ENCODE results near the gene CLPX. TPM values are rescaled to one million over a fixed set of nuclear protein-coding genes. Genes with fewer than 3 reads are reported as not detected.

Gene CLPX
- total RNA-seq: 20.2 and 34.7 TPM in 2 replicates

GRCh38 chr15:65184868-65185717, at the start of gene CLPX:
TSS of gene CLPX (minus strand) at chr15:65185342. CDS start at chr15:65185153, 189 bp downstream.

GRCh38 chr15:65210770-65211481, 25.8 kb upstream of the CLPX start, which contains the start of gene CILP:
TSS of gene CILP (minus strand) at chr15:65211473. CDS start at chr15:65209755, 1,718 bp downstream.

GRCh38 chr15:65133548-65134200, 51.5 kb downstream of the CLPX start, which contains the start of gene PDCD7:
TSS of gene PDCD7 (minus strand) at chr15:65133808. CDS start at chr15:65133781, 27 bp downstream.

GRCh38 chr15:65115086-65115485, 70.1 kb downstream of the CLPX start, which contains the start of gene UBAP1L:
TSS of gene UBAP1L (minus strand) at chr15:65115200. CDS start at chr15:65106215, 8,985 bp downstream.

Other genes with a start within 250 kb of the CLPX start
- gene SPG21, start 195.4 kb downstream of the CLPX start, total RNA-seq: 45.3 and 48.9 TPM in 2 replicates
- gene MTFMT, start 155.7 kb downstream of the CLPX start, total RNA-seq: 19.0 and 20.9 TPM in 2 replicates
- gene SLC51B, start 140.0 kb downstream of the CLPX start, total RNA-seq: not detected in 2 replicates
- gene RASL12, start 117.4 kb downstream of the CLPX start, total RNA-seq: 3.1 and 4.2 TPM in 2 replicates
- gene KBTBD13, start 108.6 kb downstream of the CLPX start, total RNA-seq: not detected in 2 replicates
- 0.16 and 0.36 TPM in 2 replicates for gene UBAP1L, start 70.1 kb downstream of the CLPX start, total RNA-seq
- gene PDCD7, start 51.5 kb downstream of the CLPX start, total RNA-seq: 12.1 and 16.5 TPM in 2 replicates
- under 0.01 and 0.16 TPM in 2 replicates for gene CILP, start 26.1 kb upstream of the CLPX start, total RNA-seq
- gene PARP16, start 101.5 kb upstream of the CLPX start, total RNA-seq: 2.5 and 5.8 TPM in 2 replicates
- gene RNU5A-1, start 110.7 kb upstream of the CLPX start, total RNA-seq: not detected in 2 replicates
- gene RNU5B-1, start 119.3 kb upstream of the CLPX start, total RNA-seq: not detected in 2 replicates
- gene IGDCC3, start 192.7 kb upstream of the CLPX start, total RNA-seq: not detected in 2 replicates
- under 0.01 and 0.90 TPM in 2 replicates for gene IGDCC4, start 237.6 kb upstream of the CLPX start, total RNA-seq

Measured in cardiac atrium fibroblast (primary cell).